Smooth muscle cell of the brain vasculature (primary cell): ENCODE measurements around the gene NFATC3.

Experiments
- DNase-seq: peaks from one replicate; pipeline ENCODE4 v3.0.0-alpha.2; 2012; ENCODE audit warnings: low read depth, low spot score

NFATC3 gene

GRCh38 chr16:68186877-68187276, 101.7 kb downstream of the NFATC3 start:
- no peak for DNase-seq

DNA sequence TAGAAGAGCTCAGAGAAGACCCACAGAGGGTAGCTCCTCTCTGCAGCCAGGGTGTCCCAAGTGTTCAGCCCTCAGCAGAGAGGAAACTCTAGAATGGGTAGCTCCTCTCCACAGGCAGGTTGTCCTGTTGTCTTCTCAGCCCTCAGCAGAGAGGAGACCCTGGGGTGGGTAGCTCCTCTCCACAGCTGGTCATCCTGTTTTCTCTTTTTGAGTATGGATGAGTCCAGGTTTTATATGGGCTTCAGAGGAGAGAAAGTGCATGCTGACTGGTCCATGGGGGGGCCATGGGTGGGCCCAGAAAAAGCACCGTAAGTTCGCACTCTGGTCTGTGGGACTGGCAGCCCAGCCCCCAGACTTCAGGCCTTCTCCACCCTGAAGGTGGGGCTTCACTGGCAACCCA, 102.3 kb downstream of the NFATC3 start:
- no peak for DNase-seq

DNA sequence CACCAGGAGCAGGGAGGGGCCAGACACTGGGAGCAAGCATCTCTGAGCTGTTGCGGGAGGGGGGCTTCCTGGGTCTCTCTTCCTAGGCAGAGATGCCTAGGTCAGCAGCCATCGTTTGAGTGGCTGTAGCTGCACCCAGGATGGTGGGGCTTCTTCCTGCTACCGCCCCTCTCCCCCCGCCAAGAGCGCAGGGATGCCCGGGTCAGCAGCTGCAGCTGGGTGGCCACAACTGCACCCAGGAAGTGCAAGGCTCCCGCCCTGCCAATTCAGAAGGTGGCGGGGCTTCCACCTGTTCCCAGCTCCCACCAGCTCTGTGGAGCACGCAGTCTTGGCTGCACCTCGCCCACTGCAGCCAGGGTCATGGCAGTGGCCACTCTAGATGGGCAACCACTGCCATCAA, 103.0 kb downstream of the NFATC3 start:
- DNase-seq: no peak

GRCh38 chr16:68190081-68190480, 104.9 kb downstream of the NFATC3 start:
- no peak for DNase-seq

- DNase-seq: no peak
Measured at GRCh38 chr16:68190736-68191510, 105.8 kb downstream of the NFATC3 start.

- DNase-seq: no peak
Measured at GRCh38 chr16:68194251-68194650, 109.1 kb downstream of the NFATC3 start.

DNA sequence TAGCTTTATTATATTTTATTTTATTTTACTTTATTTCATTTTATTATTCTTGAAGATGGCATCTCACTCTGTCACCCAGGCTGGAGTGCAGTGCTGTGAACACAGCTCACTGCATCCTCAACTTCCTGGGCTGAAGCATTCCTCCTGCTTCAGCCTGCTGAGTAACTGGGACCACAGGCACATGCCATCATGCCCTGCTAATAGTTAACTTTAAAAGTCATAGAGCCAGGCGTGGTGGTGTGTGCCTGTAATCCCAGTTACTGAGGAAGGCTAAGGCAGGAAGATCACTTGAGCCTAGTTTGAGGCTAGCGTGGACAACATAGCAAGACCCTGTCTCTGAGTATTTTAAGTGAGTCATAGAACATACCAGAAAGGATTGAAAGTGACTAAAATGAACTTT, 112.1 kb downstream of the NFATC3 start:
- DNase-seq: no peak

GRCh38 chr16:68200088-68200783, 115.1 kb downstream of the NFATC3 start:
- DNase-seq: no peak

DNA sequence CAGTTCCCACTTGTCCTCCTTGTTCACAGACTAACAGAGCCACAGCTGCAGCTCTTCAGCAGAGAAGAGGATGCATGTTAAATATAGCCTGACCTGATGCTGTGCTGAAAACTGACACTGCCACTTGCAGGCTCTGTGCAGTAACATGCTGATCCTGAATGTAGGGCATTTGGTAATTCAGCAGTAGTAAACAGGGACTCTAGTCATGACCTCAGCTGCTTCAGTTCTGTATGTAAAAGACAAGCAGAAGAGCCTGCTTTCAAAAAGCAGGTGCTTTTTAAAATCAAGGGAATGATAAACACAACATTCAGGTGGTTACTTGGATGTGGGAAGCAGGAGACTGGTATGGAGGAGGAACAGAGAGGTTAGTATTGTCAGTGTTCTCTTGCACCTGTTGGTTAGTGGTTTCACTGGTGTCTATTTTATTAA, 116.9 kb downstream of the NFATC3 start:
- DNase-seq: no peak

DNA sequence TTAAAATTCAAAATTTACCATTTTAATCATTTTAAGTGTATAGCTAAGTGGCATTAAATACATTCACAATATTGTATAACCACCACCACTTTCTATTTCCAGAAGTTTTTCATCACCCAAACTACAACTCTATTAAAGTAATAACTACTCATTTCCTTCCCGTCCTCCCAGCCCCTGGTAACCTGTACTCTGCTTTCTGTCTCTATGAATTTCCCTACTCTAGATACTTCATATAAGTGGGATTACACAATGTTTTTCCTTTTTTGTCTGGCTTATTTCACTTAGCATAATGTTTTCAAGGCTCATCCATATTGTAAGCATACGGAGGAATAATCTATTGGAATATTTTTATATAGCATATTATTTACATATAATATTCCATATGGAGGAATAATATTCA, 121.1 kb downstream of the NFATC3 start:
- no peak for DNase-seq

GRCh38 chr16:68214726-68215125, 129.6 kb downstream of the NFATC3 start:
- DNase-seq: no peak

DNA sequence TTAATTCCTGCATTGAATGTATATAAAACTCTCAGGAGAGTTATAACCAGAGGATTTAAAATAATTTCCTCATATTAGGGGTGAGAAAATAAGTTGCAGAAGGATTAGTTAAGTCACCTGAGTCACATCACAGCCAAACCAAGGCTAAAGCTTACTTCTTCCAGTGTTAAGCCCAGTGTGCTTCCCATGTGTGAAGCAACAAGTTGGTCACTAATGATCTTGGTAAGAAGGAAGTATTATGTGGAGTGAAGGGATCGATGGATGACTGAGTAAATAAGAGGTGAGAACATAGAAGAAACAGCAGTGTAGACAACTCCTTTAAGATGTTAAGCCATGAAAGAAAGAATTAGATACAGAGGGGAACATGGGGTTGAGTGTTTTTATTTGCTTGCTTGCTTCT, 130.1 kb downstream of the NFATC3 start:
- DNase-seq: no peak

DNA sequence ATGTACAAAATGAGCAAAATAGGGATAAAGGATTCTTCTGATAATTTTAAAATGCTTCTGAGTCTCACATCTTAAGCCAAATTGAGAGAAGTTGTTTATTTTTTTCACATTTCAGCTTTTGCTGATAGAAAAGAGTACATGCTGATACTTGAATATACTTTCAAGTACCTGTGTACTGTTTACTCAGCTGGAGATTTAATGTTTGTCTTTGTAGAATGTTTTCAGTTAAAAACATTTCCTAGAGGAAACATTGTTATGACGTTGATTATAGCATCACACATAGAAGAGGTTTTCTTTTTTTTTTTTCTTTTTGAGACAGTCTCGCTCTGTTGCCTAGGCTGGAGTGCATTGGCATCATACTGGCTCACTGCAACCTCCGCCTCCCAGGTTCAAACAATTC, 131.1 kb downstream of the NFATC3 start:
- DNase-seq: no peak

- DNase-seq: no peak
Measured at GRCh38 chr16:68217506-68217905, 132.3 kb downstream of the NFATC3 start.

DNA sequence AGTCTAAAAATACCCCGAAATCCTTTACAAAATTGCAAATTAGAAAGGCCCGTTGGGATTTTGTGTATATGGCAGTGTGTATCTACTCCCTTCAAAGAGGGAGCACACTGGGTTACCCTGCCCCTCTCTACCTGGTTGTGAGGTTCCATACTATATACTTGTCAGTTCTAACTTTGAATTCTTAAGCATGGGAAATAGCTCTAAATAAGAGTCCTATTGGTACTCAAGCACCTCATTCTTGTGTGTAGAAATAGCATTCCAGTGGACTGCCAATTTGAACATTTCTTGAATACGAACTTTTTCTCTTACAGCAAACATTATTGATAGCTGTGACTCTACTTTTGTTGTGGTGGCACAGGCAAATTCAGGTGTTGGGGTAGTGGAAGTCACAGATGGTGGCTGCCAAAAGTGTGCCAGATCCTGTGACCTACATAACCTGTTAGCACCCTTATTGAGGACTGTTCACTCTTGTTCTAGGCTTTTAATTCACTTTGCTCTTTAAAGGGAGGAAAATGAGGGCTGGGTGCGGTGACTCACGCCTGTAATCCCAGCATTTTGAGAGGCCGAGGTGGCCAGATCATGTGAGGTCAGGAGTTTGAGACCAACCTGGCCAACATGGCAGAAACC, 134.7 kb downstream of the NFATC3 start:
- no peak for DNase-seq

GRCh38 chr16:68223072-68223471, 137.9 kb downstream of the NFATC3 start:
- DNase-seq: no peak

- no peak for DNase-seq
Measured at GRCh38 chr16:68226116-68226515, 140.9 kb downstream of the NFATC3 start.

DNA sequence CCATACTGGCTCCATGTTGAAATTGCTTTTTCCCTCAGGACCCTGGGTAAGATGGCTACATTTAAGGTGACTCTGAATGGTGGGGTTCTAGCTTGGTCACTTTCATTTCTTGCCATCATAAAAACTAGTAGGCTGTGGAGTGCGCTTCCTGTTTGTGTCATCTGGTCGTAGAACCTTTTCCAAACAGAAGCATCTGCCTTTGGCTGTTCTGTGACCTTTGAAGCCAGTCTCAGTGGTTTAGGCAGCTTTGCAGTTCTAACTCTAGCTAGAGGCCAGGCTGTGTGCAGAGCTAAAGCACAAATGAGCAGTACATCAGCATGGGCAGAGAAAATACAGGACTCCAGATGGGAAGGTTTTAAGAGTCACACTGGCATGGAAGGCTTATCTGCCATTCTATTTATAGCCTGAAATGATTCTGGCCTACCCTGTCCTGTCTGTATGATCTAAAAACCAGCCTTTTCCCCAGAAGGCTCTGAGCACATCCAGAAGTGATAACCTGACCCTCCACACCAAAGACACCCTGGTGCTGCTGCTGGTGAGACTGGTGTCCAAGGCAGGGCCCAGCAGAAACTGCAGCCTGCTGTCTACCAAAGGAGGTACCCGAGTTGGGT, 142.1 kb downstream of the NFATC3 start:
- DNase-seq: no peak

DNA sequence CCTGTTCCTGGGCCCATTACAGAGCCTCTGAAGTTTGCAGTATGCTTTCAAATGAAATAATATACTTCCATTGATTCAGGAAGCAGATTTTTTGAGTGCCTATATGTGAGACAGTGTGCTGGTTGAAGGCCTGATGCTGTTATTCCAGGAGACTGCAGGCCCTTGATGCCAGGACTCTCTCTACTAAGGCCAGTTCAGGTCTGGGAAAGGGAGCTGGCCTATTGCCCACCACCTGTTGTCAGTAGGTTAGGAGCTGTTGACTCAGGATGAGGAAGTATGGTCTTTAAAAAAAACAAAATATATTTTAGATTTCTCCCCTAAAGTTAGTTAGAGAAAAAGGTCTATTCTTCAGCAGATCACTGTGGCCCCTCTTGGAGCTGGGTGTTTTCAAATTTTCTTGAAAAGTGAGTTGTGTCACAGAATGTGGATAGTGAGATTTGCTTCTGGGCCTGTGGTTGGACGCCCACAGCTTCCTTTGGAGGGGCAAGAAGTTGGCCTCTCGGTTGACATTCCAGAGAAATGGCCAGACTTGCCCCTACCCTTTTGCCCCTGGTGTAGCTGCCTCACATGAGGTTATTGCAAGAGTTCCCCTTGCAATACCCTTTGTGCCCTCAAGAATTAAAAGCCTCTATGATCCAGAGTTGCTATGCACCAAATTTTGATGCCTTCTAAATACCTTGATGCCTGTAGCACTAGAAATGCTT, 142.8 kb downstream of the NFATC3 start:
- no peak for DNase-seq

DNA sequence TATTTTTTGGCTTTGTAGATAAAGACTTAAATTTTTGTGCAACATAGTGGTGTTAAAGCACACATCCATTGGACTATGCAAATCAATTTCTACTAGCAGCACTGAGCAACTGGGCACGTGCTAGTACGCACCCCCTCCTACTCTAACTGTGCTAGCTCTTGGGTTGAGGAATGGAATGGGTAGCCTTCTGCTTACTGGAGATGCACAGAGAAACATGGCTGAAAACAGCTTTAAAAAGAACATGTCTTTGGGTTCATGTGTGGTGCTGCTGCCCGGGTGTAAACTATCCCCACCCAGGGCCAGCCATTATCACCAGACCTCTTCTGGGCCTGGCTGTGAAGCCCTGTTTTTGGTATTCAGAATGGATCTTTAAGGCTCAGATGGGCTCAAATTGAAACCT, 143.5 kb downstream of the NFATC3 start:
- no peak for DNase-seq

DNA sequence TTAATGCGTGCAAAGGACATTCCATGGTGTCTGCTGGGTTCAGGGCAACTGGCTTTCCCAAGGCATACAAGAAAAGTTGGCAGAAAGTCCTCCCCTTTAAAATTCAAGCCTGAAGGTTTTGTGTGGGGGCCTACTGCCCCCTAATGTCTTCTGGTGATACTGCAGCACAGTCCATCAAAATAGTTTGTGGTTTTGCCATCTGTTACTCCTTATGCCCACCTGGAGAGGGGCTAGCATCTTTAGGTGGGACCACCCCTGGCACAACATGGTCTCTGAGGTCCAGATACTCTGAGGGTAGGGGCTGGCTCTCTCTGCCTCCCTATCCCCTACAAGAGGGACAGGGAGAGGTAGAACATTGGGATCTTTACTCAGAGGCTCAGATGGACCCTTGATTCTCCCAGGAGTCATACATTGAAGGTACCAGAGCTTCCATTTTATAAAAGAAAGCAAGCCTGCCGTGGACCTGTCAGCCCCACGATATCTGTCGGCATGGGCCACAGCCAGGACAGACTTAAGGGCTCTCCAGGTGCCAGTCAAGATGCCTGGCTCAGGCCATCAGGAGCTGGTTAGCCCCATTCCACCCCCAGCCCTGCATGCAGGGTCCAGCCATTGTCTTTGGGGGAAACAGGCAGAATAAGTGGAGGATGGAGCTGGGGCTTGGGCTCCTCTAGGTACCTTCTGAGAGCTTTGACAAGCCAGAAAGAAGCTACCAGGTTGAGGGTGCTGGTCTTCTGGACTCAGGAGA, 144.4 kb downstream of the NFATC3 start:
- no peak for DNase-seq
